COR-L47 (cell line): ENCODE results near the gene KSR1.
A peak's percentile ranks its signal among the peaks of the same experiment; 100 is the strongest.
"Not testable (repeated sequence)": the region's sequence is repeated elsewhere in the genome, so short reads cannot be mapped to it uniquely, and the experiment has no call there.

Experiments used
- DNase-seq: peaks from one replicate; lab custom pipeline; 2025; lab: John Stamatoyannopoulos, UW

The KSR1 gene

GRCh38 chr17:27609611-27610303, 153.5 kb downstream of the KSR1 start:
- DNase-seq: no peak

DNA sequence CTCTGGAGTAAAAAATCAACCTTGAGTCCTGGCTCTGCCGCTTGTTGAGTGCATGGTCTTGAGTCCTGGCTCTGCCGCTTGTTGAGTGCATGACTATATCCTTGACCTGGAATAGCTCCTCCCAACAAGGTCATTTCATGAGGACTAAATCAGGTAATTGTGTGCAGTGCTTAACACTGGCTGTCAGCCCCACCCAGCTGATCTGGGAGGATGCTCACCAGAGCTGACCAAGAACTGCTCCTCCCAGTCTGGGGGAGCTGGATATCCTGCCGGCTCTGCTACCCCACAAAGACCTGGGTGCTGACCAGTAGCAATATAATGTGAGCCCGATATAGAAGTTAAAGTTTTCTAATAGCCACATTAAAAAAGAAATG, 154.0 kb downstream of the KSR1 start:
- no peak for DNase-seq

GRCh38 chr17:27612160-27612770, 156.0 kb downstream of the KSR1 start:
- DNase-seq: no peak

GRCh38 chr17:27613433-27613832, 157.2 kb downstream of the KSR1 start:
- no peak for DNase-seq

DNA sequence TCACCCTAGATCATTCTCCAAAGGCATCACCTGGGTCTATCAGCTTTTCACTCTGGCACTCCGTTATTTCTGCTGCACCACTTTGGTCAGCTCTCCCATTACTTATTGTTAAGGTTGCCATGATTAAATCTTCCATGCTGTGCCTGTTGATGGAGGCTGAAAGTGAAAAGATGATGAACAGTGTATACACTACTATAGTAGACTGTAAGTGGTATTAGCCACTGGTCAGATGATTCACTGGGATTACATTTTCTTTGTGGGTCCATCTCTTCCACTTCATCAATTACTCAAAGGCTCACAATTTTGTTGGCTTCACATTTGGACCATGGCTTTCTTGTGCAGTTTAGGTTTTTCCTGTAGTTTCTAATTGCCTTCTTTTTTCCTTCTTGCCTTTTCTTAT, 158.9 kb downstream of the KSR1 start:
- no peak for DNase-seq

DNA sequence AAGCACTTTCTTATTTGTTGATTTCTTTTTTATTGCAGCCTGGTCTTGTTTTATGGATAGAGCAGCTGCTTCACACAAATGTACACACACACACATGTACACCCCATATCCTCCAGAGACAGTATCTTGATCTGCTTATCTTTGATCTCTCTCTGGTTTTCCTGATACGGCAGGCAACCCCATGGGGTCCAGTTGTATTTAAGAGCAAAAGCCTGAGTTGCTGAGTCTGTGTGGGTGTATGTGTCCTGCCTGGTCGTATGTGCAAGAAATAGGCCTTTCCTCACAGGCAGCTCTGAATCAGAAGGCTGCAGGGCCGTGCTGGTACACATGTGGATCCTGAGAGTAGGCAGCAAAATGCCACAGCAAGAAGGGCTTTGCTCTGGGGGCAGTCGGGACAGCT, 160.2 kb downstream of the KSR1 start:
- DNase-seq: no peak

- DNase-seq: no peak
Observed at GRCh38 chr17:27618417-27618816, 162.2 kb downstream of the KSR1 start.

DNA sequence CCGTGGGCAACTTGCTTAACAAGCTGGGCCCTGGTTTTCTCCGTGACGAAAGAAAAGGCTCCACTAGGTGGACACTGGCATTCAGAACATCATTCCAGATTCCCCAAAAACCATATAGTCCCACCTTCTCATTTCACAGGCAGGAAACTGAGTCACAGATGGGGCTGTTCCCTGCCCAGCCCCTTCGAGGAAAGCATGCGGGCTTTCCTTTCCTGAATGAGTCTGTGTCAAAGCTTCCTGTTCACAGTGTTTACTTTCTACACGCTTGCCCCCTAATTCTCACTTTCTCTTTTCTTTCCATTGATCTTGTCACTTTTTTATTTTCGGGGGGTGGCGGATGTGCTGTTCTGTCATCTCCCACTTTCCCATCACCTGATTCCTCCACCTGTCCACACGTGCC, 164.5 kb downstream of the KSR1 start:
- no peak for DNase-seq

DNA sequence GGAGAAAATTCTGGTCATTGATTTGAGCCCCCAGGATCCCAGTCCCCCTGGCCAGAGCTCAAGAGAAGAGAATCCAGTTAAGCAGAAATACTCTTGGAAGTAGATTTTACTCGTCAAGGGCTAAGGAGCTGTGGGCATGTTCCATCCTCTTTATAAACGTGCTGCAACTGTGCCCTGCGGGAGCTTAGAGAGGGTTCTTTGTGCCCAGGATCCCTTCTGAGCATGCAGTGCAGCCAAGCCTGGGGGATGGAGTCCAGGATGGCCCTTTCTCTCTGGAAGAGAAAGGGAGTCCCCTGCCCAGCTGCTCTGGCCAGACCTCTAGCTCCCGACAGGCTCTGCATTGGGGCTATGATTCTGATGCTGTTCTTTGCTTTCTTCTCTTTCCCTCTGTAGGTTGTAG, 165.3 kb downstream of the KSR1 start:
- no peak for DNase-seq

DNA sequence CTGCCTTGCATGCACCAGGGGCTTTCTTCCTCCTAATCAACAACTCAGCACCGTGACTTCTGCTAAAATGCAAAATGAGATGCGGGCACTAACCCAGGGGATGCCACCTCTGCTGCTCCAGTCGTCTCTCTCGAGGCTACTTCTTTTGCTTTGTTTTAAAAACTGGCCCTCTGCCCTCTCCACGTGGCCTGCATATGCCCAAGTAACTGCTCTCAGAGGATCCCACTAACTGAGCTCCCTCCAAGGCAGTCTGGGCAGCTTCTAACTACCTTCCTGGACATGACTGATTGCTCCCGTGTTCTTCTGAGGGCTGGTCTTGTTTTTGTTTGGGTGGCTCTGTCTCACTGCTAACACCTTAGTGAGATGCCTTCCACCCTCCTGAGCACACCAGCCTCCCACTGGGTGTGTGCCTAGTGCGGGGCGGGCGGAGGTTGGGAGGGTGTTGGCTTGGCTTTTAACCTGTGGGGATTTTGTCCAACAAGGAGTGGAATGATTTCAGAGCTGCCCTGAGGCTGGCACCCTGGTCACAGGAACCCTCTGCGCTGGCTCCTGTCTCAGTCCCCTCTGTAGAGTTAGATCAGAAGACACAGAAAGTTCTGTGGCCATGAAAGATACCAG, 165.8 kb downstream of the KSR1 start:
- DNase-seq: no peak

DNA sequence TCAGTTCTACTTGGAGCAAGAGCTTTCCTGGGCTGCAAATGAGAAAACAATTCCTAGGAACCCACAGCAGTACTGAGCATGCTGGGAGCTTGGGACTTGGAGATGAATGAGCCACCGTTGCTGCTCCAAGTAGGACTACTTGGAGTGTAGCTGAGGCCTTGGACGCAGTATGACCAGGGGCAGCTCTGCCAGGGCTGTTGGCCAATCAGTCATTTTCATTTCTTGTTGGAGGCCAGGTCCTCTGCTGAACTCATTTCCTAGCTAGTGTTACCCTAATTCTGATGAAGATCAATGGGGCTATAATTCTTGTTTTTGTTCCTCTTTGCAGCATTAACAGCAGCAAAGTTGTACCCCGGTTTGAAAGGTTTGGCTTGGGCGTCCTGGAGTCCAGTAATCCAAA, 166.7 kb downstream of the KSR1 start:
- DNase-seq: no peak

GRCh38 chr17:27623614-27624013, 167.4 kb downstream of the KSR1 start:
- peak; percentile 22 for DNase-seq

- no peak for DNase-seq
Observed at GRCh38 chr17:27624539-27624938, 168.3 kb downstream of the KSR1 start.

GRCh38 chr17:27625856-27626255, 169.6 kb downstream of the KSR1 start:
- DNase-seq: no peak

DNA sequence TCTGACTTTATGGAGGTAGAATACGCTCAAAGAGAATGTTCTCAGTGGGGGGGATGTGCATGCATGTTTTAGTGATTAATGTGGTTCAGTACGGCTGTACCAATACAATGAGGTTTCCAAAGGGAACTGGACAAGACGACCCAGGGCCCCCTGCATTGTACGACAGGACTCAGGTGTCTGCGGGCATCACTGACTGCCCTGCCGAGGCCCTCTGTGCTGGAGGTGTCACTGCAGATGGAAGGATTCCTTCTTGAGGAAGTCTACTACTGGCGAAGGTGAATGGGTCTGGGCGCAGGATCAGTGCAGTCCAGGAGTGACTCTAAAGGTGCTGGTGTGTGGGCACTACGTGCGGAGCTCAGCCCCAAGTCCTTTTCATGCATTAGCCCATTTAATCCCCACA, 171.3 kb downstream of the KSR1 start:
- DNase-seq: no peak

DNA sequence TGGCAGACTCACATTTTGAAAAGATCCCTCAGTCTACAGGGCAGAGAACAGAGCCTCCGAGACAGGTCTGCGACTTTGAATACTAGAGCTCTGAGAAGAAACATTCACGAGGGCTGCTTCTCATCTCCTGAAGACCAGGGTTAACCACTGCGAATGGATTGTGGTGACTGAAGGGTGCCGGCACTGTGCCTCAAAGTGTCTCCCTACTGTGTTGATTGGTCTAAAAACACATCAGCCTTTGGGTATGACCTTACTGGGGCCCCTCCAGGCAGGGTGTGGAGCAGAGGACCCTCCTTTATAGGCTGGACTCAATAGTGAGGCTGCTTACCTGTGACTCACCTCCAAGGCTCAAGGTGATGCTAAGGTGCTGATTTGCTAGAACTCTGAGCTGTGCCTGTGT, 172.1 kb downstream of the KSR1 start:
- DNase-seq: no peak

DNA sequence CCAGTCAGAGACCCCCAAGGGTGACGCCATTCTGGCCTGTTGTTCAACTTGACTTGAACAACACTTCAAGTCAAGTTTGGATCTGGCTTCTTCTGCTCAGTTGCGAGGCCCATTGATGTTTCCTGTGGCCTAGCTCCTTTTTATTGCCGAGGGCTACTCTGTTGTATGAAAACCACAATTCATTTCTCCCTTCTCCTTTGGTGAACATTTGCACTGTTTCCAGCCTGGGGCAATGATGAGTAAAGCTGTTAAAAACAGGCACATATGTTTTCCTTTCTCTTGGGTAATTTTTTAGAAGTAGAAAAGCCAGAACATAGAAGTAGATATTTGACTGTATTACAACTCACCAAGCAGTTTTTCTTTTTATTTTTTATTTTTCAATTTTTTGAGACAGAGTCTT, 173.0 kb downstream of the KSR1 start:
- DNase-seq: not testable (repeated sequence)

GRCh38 chr17:27630607-27631410, 174.6 kb downstream of the KSR1 start, which contains the start of gene LGALS9:
Gene LGALS9 (plus strand): TSS chr17:27631188. CDS start chr17:27631266, 78 bp downstream.
- DNase-seq: no peak

- no peak for DNase-seq
Observed at GRCh38 chr17:27631411-27631760, 175.1 kb downstream of the KSR1 start.

- no peak for DNase-seq
Observed at GRCh38 chr17:27631897-27632725, 175.9 kb downstream of the KSR1 start.

DNA sequence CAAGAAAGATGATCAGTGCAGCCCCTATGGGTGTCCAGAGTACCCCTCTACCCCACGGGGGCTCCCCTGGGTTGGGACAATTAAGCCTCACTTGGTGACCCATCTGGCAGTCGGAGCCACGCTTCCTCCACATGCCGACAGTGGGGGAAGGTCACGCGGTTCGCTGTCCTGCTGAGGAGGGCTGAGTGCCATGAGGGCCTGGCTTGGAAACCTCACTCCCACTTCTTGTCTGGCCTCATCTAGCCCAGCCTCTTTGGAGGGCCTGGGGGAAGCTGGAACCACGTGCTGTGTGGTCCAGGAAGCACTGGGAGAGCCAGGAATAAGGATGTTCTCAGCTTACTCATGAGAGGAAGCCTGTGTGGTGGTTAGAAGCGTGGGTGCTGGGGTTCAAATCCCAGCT, 176.5 kb downstream of the KSR1 start:
- DNase-seq: not testable (repeated sequence)
